Measurements from ENCODE around the gene ABAT. TPM values are rescaled to one million over a fixed set of nuclear protein-coding genes. Genes with fewer than 3 reads are reported as not detected.

The ABAT gene
- total RNA-seq, 1 experiment from 2014 or later: 4.7 TPM

- TF ChIP-seq POLR2A (IDR thresholded peaks at IDR 0.05; ENCODE audit: borderline replicate concordance, extremely low read depth, insufficient read depth, insufficient read length) (no peak), JUND (IDR thresholded peaks at IDR 0.05) (no peak), SIN3A (IDR thresholded peaks at IDR 0.05; ENCODE audit: low read depth) (no peak), CBX3 (IDR thresholded peaks at IDR 0.05; ENCODE audit: low read depth) (no peak), TCF7L2 (IDR thresholded peaks at IDR 0.05; ENCODE audit: borderline replicate concordance, extremely low read depth, insufficient read depth, insufficient read length) (no peak), POLR2AphosphoS5 (IDR thresholded peaks at IDR 0.05; ENCODE audit: low read depth, low read length) (no peak), FOSL1 (IDR thresholded peaks at IDR 0.05; ENCODE audit: low read depth) (no peak), ELF1 (IDR thresholded peaks at IDR 0.05; ENCODE audit: borderline replicate concordance, low read depth) (no peak), RAD21 (IDR thresholded peaks at IDR 0.05; ENCODE audit: low read depth) (no peak), EZH2phosphoT487 (IDR thresholded peaks at IDR 0.05; ENCODE audit: borderline replicate concordance) (no peak), REST (IDR thresholded peaks at IDR 0.05; ENCODE audit: low read depth) (no peak), CTCF (IDR thresholded peaks at IDR 0.05 in 2 of 3, conservative IDR thresholded peaks at IDR 0.05 in 1 of 3; ENCODE audit: borderline replicate concordance in 1 of 3, insufficient read depth in 1 of 3, low read depth in 2 of 3, low read length in 2 of 3) (no peak), SRF (IDR thresholded peaks at IDR 0.05; ENCODE audit: low read depth) (no peak), ZBTB33 (IDR thresholded peaks at IDR 0.05; ENCODE audit: extremely low read depth, insufficient replicate concordance, low read length) (no peak), SP1 (IDR thresholded peaks at IDR 0.05; ENCODE audit: low read depth) (no peak), YY1 (IDR thresholded peaks at IDR 0.05; ENCODE audit: extremely low read depth, insufficient replicate concordance, low read depth, low read length) (no peak)
- no peaks in the 10 kb centered on the region for H3K27me3 ChIP-seq (ENCODE audit: insufficient read depth, low read length)
- BruUV-seq (replicated peaks): no TSS peak
- H3K27ac ChIP-seq (ENCODE audit: low read depth, low read length): no peak overlapping the region
- no peaks in the 10 kb centered on the region for H3K4me1 ChIP-seq (ENCODE audit: control insufficient read depth in 1 of 2, insufficient read depth in 2 of 2, low read length in 2 of 2)
- no peak overlapping the region for H2AFZ ChIP-seq (ENCODE audit: low read depth, low read length, poor library complexity, severe bottlenecking)
- no peaks in the 10 kb centered on the region for H3K79me2 ChIP-seq (ENCODE audit: insufficient read depth, low read length)
- ATAC-seq (no peak), DNase-seq (ENCODE audit: low read depth, low spot score) (no peak)
- H3K9me2 ChIP-seq (ENCODE audit: insufficient read depth): no peaks in the 10 kb centered on the region
- H3K9ac ChIP-seq (ENCODE audit: low read length): no peak overlapping the region
- H4K20me1 ChIP-seq (ENCODE audit: insufficient read depth): no peaks in the 10 kb centered on the region
- CTCF ChIA-PET: no interaction called here
- POLR2A ChIA-PET: no interaction called here
- no peak overlapping the region for H3K4me3 ChIP-seq (replicated peaks in 1 of 2; ENCODE audit: low read depth in 1 of 2, low read length in 2 of 2)
- H3K4me2 ChIP-seq (ENCODE audit: low read length): no peak overlapping the region
- intact Hi-C loops (cut with micrococcal nuclease): no loop called here
- H3K9me3 ChIP-seq (ENCODE audit: control insufficient read depth in 1 of 2, insufficient read depth in 1 of 2, low read depth in 1 of 2, low read length in 2 of 2): no peaks in the 10 kb centered on the region
- RAD21 ChIA-PET (ENCODE audit: low non-redundant PET in 1 of 2, low total read pairs in 2 of 2, uncharacterized antibody in 2 of 2, unreplicated experiment in 2 of 2): no interaction called here
- no peaks in the 10 kb centered on the region for H3K36me3 ChIP-seq (ENCODE audit: control insufficient read depth in 1 of 2, insufficient read depth in 2 of 2, low read length in 2 of 2)
These were observed 61.2 kb downstream of the ABAT start for GRCh38 chr16:8735574-8735973.
